C1 segment of cervical spinal cord (tissue), 14 donors: ENCODE data around the gene CGREF1.

ENCODE experiments used
- DNase-seq, 14 donors: peaks; one replicate each; lab custom pipeline; 2025; lab: John Stamatoyannopoulos, UW

CGREF1 gene, protein sequence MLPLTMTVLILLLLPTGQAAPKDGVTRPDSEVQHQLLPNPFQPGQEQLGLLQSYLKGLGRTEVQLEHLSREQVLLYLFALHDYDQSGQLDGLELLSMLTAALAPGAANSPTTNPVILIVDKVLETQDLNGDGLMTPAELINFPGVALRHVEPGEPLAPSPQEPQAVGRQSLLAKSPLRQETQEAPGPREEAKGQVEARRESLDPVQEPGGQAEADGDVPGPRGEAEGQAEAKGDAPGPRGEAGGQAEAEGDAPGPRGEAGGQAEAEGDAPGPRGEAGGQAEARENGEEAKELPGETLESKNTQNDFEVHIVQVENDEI

DNA sequence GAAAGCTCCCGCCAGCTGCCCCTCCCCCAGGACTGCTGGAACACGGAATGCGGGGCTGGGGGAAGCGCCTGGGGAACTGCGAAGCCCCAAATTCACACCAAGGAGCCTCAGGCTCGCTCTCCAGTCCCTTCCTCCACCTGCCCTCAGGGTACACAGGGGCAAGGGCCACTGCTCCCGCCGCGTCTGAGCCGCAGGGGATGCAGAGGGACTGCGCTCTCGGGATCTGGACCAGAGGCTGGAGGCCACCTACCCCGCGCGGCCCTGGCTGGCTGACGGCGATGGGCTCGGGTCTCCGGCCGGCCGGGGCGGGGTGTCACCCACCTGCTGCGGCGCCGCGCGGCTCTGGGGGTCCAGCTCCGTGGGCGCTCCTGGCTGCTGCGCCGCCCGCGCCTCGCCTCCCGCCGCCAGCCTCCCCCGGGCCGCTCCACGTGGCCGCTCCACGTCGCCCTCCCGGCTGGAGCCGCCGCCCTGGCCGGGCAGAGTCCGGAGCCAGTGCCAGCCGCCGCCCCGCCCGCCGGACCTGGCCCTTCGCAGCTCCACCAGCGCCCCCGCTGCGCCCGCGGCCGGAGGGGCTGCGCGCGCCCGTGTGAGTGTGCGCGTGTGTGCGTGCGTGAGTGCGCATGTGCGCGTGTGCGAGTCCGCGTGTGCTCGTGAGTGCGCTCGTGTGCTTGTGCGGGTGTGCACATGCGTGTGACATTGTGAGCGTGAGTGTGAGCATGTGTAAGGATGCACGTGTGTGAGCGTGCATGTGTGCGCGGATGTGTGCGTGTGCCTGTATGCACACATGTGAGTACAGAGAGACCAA lies at the start of gene CGREF1:
Gene CGREF1 (minus strand): TSS at position 604 of the 805 bp plus-strand sequence. CDS start 14,762 bp downstream, outside the sequence.
- peak in 2 of 14 donors; percentile 15 to 60 for DNase-seq

DNA sequence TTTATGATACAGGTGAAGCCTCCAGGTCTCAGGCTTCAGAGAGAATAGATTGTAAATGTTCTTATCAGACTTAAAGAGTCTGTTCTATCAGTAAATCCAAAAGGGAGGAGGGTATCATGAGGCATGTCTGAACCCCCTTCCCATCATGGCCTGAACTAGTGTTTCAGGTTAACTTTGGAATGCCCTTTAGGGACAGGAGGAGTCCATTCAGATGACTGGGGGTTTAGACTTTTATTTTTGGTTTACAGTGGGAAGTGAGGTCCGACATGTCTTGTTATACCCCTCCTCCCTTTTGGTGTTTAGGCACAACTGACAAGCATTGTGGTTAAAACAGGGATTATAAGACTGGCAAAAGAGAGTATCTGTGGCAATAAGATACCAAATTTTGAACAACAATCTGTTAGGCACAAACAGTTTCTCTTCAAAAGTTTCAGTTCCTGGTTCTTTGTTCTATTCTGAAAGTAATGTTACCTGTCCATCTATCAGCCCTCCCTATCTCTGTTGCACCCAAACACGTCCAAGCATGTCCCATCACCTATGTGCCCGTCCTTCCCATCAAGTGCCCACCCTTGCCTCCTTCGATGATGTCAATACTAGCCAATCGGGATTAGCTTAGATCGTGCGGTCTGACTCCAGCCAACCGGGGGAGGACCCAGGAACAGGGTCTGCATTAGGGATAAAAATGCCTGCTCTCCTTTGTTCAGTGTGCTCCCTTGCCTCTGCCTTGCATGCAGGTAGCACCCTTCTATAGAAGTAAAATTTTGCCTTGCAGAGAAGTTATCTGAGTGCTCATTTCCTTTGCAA lies 46.2 kb upstream of the CGREF1 start:
- no peak for DNase-seq

DNA sequence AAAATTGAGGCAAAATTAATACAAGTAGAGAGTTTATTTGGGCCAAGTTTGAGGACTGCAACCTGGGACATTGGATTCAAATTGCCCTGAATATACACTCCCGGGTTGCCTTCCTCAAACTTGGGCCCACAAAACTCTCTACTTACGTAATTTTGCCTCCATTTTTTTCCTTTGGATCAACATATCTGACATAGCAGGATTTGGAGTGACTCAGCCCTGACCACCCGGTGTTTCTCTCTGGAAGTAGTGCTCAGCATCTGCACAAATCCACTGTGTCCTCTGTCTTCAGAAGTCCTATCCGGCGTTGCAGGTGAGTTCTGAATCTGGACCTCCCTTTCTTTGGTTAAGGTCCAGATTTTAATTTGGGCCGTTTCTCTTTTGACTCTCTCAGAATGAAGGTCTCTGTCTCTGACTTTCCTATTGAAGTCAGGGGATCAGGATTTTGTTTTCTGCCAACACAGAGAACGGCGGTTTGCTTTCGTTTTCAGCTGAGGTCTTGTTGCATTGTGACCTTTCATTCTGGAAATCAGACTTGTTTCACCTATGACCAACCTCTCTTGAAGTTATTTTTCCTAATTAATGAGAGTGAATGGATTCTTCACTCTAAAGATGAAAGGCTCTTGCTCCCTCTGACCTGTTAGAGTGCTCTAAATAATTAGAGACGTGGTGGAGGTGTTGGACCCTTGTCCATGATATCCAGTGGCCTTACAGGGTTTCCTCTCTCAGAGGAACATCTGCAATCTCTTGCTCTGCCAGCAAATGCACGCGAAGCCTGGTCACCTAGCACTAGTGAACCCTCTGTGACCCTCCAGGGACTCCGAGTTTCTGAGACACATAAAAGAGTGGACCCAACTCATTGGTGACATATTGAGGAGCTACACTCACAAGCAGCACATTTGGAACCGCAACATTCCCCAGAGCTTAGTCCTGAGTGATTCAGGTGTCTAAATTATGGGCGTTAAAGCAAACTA lies 43.5 kb upstream of the CGREF1 start:
- no peak for DNase-seq

DNA sequence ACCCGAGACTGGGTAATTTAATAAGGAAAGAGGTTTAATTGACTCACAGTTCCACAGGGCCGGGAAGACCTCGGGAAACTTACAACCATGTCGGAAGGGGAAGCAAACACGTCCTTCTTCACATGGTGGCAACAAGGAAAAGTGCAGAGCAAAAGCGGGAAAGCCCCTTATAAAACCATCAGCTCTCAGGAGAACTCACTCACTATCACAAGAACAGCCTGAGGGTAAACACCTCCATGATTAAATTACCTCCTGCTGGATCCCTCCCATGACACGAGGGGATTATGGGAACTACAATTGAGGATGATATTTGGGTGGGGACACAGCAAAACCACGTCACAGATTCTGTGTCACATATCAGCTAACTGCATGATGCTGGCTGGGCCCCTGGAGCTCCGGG lies 41.3 kb upstream of the CGREF1 start:
- no peak for DNase-seq

DNA sequence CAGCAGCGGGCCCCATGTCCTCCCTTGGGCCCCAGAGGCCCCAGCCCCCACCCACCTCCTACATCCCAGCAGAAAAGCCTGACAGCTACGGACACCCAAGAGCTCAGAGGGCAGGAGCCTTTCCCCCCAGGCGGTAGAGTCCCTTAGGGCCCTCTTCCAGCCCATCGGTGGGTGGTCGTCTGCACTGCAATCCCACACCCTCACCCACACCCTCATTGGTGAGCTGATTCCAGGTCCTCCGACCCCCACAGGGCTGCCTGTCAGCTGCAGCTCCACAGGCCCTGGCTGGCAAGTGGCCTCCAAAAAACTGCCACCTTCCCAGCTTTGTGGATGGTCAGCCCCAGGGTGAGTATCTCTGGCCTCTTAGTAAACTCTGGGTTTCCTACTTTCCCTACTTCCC lies 40.3 kb upstream of the CGREF1 start:
- DNase-seq, result no peak

DNA sequence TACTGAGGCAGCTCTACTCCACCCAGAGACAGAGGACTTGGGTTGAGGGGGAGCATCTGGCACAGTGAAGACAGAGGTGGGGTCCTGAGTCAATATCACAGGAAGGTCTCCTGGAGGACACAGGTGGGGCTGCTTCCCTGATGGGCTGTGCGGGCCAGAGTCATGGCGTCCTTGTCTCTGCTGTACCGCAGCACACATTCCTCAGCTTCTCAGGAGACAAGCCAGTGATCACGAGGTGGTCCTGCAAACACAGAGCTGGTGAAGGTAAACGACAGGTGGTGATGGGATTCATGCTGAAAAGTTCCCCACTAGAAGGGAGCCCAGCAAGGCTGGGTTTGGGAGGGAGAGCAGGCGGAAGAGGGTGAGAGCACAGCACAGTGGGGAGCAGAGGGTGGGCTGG lies 39.5 kb upstream of the CGREF1 start:
- DNase-seq, result no peak

DNA sequence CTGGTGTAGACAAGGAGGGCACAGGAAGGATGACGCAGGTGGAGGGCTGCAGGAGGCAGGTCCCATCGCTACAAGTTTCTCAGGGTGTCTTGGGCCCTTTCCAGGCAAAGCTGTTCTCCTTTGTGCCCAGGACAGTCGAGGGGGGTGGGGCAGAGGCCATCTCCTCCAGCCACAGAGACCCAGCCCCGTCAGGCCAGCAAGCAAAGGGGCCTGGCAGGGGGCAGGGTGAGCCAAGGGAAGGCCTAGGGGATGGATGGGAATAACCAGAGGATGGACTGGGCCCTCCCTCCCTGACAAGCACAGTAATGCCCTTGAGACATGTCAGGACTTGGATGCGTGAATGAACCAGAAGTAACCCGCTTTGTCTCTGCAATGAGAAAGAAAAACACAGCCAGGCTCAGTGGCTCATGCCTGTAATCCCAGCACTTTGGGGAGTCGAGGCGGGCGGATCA lies 36.2 kb upstream of the CGREF1 start:
- DNase-seq, result no peak

DNA sequence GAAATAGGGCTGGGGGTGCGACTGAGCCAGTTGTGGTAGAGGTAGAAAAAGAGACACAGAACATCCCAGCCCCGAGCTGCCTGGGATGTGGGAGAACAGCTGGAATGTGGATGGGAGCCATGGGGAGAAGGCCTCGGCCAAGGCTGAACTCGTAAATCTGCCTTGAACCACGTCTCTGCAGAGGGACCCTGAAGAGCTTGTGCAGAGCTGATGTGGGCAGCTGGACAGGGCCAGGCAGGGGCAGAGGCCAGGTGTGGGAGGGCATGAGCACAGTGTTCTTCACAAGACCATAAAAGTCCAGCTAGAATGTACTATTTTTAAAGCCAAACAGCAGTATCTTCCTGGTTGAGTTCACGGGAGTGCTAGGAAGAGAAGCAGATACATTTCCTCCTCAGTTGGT lies 35.6 kb upstream of the CGREF1 start:
- DNase-seq, result no peak

DNA sequence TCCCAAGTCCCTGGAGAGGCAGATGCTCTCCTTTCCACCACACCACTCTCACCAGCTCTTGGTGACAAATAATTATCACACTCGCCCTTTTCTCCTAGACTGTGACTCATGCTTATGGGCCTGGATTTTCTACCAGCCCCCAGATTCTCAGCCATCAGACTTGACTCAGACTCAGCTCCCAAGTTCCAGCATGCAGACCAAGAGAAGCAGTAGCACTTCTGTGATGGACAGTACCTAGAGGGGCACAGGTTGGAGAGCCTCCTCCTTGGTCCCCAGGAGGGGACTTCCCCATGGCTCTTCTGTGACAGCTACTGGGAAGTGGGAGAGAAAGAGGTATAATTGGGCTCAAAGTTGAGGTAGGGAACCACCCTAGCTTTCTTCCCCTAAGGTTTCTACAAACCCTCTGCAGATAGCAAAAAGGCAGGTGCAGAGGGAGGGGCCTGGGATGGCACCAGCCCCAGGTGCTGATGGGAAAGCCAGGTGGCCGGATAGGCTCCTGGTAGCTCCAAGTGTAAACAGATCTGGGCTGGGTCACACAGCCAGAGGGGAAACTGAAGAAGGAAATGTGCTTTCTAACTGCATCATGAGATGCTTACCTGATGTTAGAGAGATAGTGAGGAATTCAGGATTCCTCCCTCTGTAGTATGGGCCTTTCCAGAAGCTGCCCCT lies 34.0 kb upstream of the CGREF1 start:
- no peak for DNase-seq

DNA sequence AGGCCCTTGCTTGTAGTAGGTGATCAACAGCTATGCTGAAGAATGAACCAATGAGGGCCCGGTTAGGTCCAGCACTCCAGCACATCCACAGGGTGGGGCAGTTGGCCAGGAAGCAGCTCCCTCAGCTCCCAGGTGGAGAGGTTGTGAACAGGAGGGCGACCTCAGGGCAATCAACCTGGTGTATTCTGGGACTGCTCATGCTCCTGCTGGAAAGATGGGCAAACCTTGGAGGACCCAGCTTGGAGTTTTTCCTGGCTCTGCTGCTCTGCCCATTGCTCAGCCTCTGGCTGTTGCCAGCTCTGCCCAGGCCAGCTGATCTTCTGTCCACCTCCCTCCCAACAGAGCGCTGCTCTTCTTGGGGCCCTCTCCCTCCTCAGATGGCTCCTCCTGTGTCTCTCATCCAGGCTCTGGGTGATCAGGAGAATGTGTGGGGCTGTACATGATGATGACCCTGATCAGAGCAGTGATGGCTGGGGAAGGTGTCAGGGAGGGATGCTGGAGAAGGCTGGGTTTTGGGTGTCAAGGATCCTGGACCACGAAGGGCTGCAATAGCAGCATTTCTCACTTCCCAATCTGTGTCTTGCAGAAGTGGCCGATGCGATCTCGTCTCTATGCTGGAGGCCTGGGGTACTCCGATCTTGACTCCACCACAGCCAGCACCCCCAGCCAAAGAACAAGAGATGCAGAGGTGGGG lies 33.3 kb upstream of the CGREF1 start:
- no peak for DNase-seq

DNA sequence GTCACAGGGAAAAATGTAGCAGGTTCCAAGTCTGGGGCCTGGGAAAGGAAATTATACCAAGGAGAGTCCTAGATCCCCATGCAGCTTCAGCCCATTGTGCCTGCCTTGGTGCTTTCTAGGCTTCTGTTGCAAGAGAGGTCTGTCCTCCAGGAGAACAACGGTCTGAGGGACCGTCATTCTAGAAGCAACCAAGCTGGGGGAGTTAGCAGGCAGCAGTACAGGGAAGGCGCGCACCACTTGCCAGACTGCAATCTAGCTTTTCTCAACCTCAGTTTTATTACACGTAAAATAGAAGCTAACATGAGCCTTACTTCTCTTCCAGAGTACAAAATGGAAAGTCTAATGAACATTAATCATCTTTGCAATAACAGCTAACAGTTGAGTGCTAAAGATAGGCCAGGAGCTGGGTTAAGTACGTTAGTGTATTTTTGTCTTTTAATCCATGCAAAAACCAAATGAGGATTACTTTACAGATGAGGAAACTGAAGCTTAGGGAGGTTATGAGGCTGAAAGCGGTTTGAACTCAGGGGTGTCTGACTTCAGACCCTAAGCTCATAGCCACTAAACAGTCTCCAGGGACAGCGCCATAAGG lies 31.8 kb upstream of the CGREF1 start:
- DNase-seq, result no peak

DNA sequence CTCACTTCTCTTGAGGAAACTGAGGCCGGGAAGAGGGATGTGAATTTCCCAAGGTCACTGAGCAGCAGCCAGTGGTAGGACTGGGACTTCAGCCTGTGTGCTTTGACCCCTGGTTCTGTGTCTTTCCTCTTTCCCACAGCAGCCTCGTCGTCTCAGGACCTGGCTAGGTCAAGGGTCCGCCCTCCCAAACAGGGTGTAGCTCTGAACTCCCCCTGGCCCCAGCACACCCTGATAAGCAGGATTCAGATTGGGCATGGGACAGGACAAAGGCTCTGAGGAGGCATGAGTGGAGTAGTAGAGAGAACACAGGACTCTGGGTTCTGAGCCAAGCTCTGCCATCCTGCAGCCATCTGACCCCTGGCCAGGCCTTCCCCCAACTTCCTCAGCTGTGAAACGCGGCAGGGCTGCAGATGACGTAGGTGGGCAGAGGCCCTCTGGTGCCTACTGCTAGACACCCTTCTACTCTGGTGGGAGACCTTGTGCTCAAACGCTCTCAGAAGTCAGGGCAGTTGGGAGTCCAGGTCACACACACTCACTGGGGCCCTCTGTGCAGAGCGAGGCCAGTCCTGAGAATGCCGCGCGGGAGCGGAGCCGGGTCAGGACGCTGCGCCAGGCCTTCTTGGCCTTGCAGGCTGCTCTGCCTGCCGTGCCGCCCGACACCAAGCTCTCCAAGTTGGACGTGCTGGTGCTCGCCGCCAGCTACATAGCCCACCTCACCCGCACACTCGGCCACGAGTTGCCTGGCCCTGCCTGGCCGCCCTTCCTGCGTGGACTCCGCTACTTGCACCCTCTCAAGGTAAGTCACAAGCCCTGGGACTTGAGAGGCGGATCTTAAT lies 30.9 kb upstream of the CGREF1 start:
- DNase-seq, result no peak

DNA sequence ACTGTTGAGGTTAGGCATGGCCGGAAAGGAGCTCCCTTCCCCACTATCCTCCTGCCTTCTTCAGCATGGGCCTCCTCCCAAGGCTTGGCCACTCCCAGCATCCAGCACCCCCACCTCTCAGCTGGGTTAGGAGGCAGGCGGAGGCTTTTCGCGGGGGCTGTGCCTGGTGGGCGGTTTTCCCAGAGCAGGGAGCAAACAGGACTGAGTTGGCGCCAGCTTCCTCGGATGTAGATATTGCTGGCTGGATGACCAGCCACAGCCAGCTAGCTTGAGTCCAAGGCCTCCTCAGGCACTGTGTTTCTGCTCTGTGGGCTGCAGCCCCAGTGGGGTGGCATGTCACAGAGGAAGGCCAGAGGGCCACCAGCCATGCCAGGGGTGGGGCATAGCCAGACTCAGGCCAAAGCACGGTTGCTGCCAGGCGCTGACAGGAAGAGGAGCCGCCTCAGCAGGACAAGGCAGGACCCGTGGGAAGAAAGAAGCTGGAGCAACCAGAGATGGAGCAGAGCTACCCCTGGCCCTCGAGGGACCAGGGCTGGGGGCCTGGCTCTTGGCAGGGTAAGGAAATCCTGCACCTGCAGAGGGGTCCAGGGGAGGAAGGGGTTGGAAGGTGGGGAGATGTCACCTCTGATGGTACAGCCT lies 30.0 kb upstream of the CGREF1 start, which contains the start of gene TCF23:
Gene TCF23 (plus strand): TSS at position 204 of the 639 bp plus-strand sequence. CDS start 130 bp downstream, at position 334.
- DNase-seq, result peak in 2 of 14 donors; percentile 11 to 13

DNA sequence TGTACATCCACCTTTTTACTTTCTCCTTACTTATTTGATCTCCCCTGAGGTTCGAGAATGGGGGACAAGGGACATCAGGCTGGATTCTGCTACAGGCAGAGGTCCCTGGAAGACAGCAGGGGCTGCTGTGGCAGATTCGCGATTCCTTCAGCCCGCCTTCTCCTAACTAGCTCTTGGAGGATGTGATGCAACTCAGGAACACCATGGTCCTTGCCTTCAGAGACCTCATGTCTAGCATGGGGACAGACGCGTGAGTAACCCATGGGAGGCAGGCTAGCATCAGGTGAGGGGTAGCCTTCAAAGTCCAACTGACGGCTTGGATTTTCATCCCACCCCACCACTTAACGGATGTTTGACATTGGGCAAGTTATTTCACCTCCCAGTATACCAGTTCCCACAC lies 29.0 kb upstream of the CGREF1 start:
- DNase-seq, result no peak

DNA sequence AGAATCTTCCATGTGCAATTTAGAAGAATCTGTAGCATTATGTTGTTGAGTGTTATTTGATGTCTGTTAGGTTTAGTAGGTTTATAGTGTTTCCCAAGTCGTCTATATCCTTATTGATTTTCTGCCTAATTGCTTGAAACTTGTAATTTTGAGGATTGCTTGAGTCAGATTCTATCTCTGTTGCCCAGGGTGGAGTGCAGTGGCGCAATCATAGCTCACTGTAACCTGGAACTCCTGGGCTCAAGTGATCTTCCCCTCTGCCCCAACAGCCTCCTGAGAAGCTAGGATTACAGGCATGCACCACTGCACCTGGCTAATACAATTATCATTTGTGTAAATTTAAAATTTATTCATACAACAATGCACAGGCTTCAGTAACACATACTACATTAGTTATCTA lies 26.8 kb upstream of the CGREF1 start:
- DNase-seq, result no peak

DNA sequence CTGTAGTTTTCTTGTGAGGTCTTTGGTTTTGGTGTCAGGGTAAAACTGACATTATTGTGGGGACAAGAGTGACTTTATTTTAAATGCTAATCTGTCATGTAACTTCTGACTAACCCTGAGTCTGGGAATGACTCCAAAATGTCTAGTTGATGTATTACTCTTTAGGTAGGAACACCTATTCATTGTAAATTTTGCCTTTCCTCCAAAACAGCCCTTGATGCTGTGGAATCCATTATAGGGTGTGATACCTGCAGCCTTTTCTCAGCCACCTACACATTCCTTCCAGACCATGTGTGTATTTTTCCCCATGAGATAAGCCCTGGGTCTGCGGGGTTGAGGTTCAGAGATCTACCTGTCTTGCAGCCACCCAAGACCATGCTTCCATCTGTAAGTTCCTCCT lies 24.4 kb upstream of the CGREF1 start:
- no peak for DNase-seq

DNA sequence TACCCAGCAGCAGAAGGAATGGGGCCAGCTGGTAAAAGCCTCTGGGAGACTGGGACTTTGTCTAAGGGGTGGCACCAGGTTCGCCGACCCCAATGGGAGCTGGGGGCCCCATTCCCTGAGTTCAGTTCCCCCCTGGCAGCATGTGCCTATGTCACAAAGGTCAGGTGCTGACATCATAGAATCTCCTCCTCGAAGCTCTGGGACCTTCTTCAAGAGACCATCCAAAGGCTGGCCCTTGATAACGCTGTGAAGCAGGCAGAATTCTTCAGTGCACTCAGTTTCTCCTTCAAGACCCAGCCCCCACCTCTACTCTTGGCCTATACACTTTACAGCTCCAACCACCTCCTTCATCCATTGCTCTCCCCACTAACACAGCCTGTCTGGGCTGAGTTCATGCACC lies 20.4 kb upstream of the CGREF1 start, which contains the start of gene PRR30:
Gene PRR30 (minus strand): TSS at position 101 of the 400 bp plus-strand sequence. CDS start 1,081 bp downstream, outside the sequence.
- DNase-seq, result no peak

DNA sequence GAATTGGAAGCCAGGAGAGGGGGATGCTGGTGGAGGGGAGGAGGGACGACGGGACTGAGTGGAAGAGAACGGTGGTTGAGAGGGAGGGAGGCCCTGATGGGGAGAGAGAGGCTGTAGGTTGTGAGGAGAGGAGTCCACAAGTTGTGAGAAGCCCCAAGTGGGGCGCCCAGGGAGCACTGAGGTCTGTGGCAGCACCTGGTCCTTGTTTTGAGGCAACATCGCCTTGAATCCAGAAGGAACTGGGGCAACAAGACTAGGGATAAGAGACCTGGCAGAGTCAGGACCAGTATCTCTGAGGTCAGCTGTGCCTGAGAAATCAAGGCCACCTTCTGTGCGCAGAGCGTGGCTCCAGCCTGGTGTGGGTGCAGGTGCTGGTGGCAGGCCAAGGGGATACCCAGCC lies 19.2 kb upstream of the CGREF1 start:
- DNase-seq, result no peak
